ENCODE results near the gene PRICKLE2.

- TF ChIP-seq POLR2A (IDR thresholded peaks at IDR 0.05; ENCODE audit: low read depth, low read length) (no peak), POLR2AphosphoS5 (IDR thresholded peaks at IDR 0.05; ENCODE audit: low read depth, low read length) (no peak), TAF1 (IDR thresholded peaks at IDR 0.05; ENCODE audit: low read depth, low read length) (no peak), POU2F2 (IDR thresholded peaks at IDR 0.05; ENCODE audit: low read depth, low read length) (no peak), SPI1 (IDR thresholded peaks at IDR 0.05; ENCODE audit: low read depth, low read length) (no peak)
Measured at GRCh38 chr3:64047787-64048186, 177.5 kb downstream of the PRICKLE2 start.

All from GM12891 (cell line).